Measurements from ENCODE around the gene RTL1.

The RTL1 gene

DNA sequence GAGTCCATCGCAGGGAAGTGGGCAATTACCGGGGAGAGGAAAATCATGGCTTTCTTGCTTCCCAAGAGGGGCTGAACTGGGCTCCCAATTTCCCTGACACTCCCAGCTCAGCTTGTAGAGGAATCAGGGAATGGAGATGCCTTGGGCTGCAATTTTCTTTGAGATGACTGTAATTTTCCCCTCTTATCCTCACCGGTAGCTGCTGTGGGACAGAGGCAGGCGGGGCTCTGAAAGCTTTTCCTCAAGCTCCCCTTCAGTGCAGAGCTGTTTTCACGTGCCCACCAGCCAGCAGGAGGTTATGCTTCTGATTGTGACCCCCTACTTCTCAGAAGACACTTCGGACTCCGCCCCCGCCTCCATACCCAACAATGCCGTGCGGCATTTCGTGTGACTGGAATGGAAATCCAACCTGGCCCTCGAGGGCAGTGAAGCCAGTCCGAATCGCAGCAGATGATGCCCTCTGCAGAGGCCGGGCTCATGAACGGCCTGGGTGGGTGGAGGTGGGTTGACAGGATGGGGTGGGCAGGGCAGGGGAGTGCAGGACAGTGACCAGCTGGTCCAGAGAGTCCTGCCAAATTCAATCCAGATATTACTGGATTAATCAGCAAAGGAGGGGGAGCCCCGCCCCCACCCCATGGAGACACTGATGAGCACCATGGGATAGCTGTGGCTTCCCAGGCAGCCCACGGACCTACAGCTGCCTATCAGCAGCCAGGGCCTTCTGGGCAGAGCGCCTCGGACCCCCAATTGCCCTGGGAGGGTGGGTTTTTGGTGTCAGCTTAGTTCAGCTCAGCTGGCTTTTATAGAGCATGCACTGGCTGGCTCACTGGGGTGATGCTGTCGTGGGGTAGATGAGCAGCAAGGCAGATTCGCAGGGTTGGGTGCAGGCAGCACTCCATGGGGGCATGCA lies 37.6 kb downstream of the RTL1 start:
- Histone ChIP-seq H3K27ac (ENCODE audit: low read depth, low read length) (no peak overlapping the region), H3K4me3 (ENCODE audit: insufficient read depth, low read length, poor library complexity, severe bottlenecking) (no peak overlapping the region), H3K9me2 (replicated peaks; ENCODE audit: insufficient read depth, low read length) (no peaks in the 10 kb centered on the region), H3K9ac (ENCODE audit: low read length) (no peak overlapping the region), H3K36me3 (ENCODE audit: low read length) (no peaks in the 10 kb centered on the region), H3K27me3 (ENCODE audit: low read length) (no peaks in the 10 kb centered on the region), H3K79me2 (ENCODE audit: insufficient read depth, low read length) (no peaks in the 10 kb centered on the region), H3K4me2 (ENCODE audit: low read depth, low read length, poor library complexity, severe bottlenecking) (no peak overlapping the region), H3K9me3 (ENCODE audit: insufficient read depth, low read length) (no peaks in the 10 kb centered on the region), H4K20me1 (ENCODE audit: low read depth, low read length) (no peaks in the 10 kb centered on the region), H3F3A (ENCODE audit: insufficient read depth) (no peaks in the 10 kb centered on the region), H2AFZ (ENCODE audit: low read depth, low read length, severe bottlenecking) (no peak overlapping the region)
- TF ChIP-seq CTCF (IDR thresholded peaks at IDR 0.05; ENCODE audit: insufficient read depth, low read length, poor library complexity, severe bottlenecking) (no peak), EZH2phosphoT487 (conservative IDR thresholded peaks at IDR 0.05; ENCODE audit: low read length) (no peak)

GRCh38 chr14:100864960-100865681 lies 38.4 kb downstream of the RTL1 start:
- no peak overlapping the region for H3K4me3 ChIP-seq (ENCODE audit: insufficient read depth, low read length, poor library complexity, severe bottlenecking)
- no peak overlapping the region for H3K9ac ChIP-seq (ENCODE audit: low read length)
- H2AFZ ChIP-seq (ENCODE audit: low read depth, low read length, severe bottlenecking) = no peak overlapping the region
- no peaks in the 10 kb centered on the region for H3K36me3 ChIP-seq (ENCODE audit: low read length)
- TF ChIP-seq EZH2phosphoT487 (conservative IDR thresholded peaks at IDR 0.05; ENCODE audit: low read length) (no peak), CTCF (IDR thresholded peaks at IDR 0.05; ENCODE audit: insufficient read depth, low read length, poor library complexity, severe bottlenecking) (no peak)
- no peak overlapping the region for H3K27ac ChIP-seq (ENCODE audit: low read depth, low read length)
- no peaks in the 10 kb centered on the region for H3K9me2 ChIP-seq (replicated peaks; ENCODE audit: insufficient read depth, low read length)
- H3K27me3 ChIP-seq (ENCODE audit: low read length) = no peaks in the 10 kb centered on the region
- H3K9me3 ChIP-seq (ENCODE audit: insufficient read depth, low read length) = no peaks in the 10 kb centered on the region
- H3K79me2 ChIP-seq (ENCODE audit: insufficient read depth, low read length) = no peaks in the 10 kb centered on the region
- no peaks in the 10 kb centered on the region for H4K20me1 ChIP-seq (ENCODE audit: low read depth, low read length)
- H3K4me2 ChIP-seq (ENCODE audit: low read depth, low read length, poor library complexity, severe bottlenecking) = no peak overlapping the region
- H3F3A ChIP-seq (ENCODE audit: insufficient read depth) = no peaks in the 10 kb centered on the region

DNA sequence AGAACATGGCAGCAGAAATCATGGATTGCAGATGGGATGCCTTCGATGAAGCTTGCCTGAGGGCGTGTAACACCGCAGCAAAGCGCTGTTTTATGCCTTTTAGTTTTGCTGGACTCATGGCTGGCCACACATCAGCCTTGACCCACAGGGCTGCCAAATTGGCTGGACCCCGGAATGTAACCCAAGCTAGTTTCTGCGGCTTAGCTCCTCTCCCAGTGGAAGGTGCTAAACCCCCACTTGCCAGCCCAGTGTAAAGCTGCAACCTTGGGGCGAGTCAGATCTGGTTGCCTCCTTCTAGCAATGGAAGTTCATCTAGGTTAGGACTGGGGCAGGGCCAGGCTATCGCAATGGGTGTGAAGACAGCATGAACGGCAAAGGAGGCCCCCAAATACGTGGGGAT lies 39.3 kb downstream of the RTL1 start:
- Histone ChIP-seq H4K20me1 (ENCODE audit: low read depth, low read length) (no peaks in the 10 kb centered on the region), H3K27me3 (ENCODE audit: low read length) (no peaks in the 10 kb centered on the region), H3K27ac (ENCODE audit: low read depth, low read length) (no peak overlapping the region), H3K4me2 (ENCODE audit: low read depth, low read length, poor library complexity, severe bottlenecking) (no peak overlapping the region), H3K36me3 (ENCODE audit: low read length) (no peaks in the 10 kb centered on the region), H2AFZ (ENCODE audit: low read depth, low read length, severe bottlenecking) (no peak overlapping the region), H3K4me3 (ENCODE audit: insufficient read depth, low read length, poor library complexity, severe bottlenecking) (no peak overlapping the region), H3K9me3 (ENCODE audit: insufficient read depth, low read length) (no peaks in the 10 kb centered on the region), H3K79me2 (ENCODE audit: insufficient read depth, low read length) (no peaks in the 10 kb centered on the region), H3K9ac (ENCODE audit: low read length) (no peak overlapping the region), H3K9me2 (replicated peaks; ENCODE audit: insufficient read depth, low read length) (no peaks in the 10 kb centered on the region), H3F3A (ENCODE audit: insufficient read depth) (no peaks in the 10 kb centered on the region)
- no peak for TF ChIP-seq CTCF (IDR thresholded peaks at IDR 0.05; ENCODE audit: insufficient read depth, low read length, poor library complexity, severe bottlenecking)
- no peak for TF ChIP-seq EZH2phosphoT487 (conservative IDR thresholded peaks at IDR 0.05; ENCODE audit: low read length)
